GM18526 (cell line): ENCODE measurements around the gene HSD11B1L.

ENCODE experiments used
- POLR2A ChIP-seq: IDR thresholded peaks from 3 replicates; pipeline ENCODE4 v1.6.1; 2011; ENCODE audit not compliant: insufficient read length; ENCODE audit errors: extremely low read depth

Gene HSD11B1L, protein sequence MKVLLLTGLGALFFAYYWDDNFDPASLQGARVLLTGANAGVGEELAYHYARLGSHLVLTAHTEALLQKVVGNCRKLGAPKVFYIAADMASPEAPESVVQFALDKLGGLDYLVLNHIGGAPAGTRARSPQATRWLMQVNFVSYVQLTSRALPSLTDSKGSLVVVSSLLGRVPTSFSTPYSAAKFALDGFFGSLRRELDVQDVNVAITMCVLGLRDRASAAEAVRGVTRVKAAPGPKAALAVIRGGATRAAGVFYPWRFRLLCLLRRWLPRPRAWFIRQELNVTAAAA

DNA sequence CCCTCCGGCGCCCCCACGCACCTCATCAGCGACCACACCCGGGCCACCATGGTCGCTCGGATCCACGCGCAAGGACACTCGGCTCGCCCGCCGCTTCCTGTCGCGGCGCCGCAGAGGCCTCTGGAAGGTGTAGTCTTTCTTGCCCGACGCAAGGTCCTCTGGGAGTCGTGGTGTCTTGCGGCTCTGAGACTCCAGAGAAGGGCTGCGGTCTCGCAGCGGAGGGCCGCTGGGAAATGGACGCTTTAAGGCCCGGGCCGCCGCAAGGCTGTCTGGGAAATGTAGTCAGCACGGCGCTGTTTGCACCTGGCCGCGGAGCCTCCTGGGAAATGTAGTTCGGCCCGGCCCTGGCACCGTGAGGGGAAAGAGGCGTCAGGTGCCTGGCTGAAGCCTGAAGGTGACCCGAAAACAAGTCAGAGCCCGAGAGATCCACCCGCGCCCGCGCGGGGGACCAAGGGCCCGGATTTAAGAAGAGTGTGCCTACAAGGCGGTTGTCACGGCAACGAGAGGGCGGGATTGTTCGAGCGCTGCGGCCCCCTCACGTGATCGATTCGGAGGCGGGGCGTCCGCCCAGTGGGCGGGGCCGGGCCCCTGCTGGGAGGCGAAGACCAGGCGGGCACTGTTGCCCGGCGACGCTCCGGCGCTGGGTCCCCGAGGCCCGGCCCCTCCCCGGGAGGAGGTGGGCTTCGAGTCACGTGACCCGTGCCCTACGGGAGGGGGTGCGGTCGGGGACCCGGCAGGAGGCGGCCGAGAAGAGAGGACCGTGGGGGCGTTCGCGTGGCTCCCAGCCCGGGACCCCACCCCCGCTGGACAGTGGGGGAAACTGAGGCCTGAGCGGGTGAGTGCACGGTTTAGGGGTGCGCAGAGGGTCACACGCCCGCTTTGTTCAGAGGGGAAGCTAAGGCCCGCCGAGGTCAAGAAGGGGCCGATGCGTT is at the start of gene HSD11B1L, which contains the start of gene MICOS13:
Gene HSD11B1L, plus strand, starts transcription at position 591 of the 932 bp plus-strand sequence. CDS start 3,806 bp downstream, outside the sequence.
Gene MICOS13, minus strand, starts transcription at position 80 of the 932 bp plus-strand sequence. Its CDS starts 30 bp downstream, at position 50.
- TF ChIP-seq POLR2A, result peak; percentile 77

DNA sequence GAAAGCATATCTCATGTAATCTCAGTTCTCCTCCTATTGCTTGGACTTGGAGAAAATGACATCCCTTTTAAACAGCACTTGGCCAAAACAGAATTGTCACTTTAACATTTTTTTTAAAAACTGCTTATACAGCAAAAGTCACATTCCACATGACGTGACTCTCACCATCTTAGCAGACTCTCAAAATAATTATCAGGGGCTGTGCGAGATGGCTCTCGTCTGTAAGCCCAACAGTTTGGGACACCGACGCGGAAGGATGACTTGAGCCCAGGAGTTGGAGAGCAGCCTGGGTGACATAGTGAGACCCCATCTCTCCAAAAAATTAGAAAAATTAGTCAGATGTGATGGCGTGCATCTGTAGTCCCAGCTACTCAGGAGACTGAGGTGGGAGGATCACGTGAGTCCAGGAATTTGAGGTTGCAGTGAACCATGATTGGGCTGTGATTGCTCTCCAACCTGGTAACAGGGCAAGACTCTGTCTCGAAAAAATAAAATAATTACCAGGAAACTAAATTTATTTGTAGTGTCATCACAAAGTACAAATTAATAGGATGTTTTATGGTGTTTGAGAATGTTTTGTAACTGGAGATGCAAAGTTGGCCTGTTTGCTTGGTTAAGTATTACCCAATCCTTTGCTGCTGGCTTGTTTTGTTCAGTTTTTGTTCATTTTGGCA is 49.1 kb upstream of the HSD11B1L start:
- TF ChIP-seq POLR2A, result no peak

DNA sequence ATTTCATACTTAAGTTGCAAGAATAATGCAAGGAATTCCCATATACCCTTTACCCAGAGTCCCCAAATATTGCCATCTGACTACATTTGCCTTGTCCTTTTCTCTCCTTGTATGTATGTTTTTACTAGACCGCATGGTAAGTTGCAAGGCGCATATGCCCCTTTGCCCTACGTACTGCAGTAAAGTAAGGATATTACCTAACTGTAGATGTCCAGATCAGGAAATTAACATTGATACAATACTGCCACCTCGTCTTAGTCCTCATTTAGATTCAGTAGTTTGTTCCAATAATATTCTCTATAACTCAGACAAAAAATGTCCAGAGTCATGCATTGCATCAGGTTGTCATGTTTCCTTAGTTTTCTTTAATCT is 48.6 kb upstream of the HSD11B1L start:
- TF ChIP-seq POLR2A, result no peak

DNA sequence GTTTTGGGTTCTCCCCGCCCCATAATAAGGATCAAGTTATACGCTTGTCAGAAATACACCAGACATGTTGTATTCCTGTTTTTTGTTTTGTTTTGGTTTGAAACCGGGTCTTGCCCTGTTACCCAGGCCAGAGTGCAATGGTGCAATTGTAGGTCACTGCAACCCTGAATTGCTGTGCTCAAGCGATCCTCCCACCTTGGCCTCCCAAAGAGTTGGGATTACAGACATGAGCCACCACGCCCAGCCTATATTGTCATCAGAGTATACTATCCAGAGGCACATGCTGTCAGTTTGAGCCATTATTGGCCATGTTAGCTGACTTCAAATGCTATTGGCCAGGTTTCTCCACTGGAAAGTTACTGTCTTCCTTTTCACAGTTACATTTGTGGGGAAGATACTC is 48.2 kb upstream of the HSD11B1L start:
- TF ChIP-seq POLR2A, result no peak

DNA sequence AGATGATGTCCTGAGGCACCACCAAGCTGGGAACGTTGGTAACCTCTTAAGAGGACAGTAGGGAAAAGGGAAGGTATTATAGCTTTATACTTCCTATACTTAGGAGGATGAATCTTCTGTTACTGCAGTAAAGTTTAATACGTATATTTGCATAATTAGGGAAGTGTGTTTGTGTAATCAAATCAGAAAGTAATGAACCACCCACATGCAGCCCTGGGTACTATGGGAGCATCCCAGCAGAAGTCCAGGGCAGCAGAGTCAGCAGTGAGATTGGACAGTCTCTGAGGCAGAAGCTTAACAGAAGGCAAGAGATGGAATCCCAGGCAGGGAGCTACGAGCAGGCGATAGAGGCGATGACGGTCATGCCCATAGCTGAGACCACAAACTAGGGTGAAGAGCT is 45.4 kb upstream of the HSD11B1L start:
- no peak for TF ChIP-seq POLR2A

DNA sequence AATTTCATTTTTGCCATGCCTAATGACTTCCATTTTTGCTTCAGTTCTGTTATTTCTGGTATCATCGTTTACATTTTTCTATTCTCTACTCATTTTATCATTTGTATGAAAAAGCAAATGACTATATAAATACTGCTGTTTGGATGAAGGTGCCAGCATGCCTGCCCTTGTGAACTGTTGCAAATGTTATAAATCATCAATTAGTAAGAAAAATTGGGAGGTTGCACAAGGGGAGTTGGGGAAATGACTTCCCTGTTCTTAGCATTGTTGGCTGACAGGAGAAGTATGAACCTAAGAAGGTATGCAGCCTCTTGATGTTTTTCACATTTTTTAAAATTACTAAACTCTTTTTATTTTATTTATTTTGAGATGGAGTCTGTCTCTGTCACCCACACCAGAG is 42.9 kb upstream of the HSD11B1L start:
- TF ChIP-seq POLR2A, result no peak

DNA sequence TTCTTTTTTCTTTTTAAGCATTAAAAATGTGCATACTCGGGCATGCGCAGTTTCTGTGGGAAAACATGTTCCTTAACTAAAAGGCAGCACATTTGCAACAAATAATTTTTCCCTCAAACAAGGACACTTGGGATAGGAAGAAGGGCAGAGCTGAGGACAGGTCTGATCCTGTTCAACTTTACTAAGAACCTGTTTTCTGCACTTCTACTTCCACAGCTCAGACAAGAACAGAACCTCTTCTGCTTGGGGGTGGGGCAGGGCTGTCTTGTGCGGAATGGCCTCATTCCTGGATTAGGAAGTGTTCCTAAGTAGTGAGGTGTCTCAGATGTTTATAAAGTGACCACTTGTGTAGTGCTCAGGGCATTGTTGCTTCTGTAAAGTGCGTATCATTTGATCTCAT is 39.7 kb upstream of the HSD11B1L start:
- TF ChIP-seq POLR2A, result no peak

DNA sequence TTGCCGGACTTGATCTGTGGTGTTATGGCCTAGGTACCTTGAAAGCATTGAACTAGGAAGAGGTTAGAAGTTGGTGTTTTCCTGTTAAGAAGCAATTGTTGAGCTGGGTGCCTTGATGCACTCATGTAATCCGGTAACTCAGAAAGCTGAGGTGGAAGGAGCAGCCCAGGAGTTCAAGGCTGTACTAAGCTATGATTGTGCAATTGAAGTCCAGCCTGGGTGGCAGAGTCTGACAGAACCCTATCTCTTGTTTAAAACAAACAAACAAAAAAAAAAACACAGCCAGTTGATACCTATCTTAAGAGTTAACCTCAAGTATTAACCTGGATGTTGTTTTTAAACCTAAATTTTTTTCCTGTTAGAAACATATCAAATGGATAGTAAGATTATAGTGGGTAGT is 38.6 kb upstream of the HSD11B1L start:
- no peak for TF ChIP-seq POLR2A

DNA sequence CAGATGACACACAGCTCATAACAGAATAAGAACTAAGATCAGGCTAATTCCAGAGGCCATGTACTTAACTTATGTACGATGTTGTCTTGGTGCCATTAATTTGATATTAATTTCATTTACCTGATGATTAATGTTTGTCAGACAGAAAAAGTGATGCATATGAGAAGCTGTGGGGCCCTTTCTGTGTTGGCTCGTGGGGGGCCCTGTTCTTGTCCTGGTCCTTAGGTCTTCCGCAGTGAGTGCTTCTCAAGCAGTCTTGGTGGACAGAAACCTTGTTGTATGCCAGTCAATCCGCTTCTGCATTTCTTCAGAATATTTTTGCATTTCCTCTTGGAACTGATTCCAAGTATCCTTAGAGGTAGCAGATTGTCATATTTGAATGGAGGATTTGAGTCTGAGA is 37.8 kb upstream of the HSD11B1L start:
- TF ChIP-seq POLR2A, result no peak

DNA sequence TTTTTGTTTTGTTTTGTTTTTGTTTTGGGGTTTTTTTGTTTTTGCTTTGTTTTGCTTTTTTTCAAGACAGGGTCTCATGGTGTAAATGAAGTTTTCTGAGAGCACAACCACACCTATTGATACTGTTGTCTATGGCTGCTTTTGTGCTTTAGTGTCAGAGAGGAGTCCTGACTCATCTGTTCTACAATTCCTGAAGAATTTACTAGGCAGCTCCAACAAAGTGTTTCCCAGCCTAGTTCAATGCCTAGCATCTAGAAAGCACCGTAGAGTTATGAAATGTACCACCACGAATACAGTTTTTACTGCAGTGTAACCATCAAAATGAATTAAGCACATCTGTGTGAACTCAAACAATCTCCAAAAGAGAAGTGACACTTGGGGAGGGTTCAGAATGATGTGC is 36.8 kb upstream of the HSD11B1L start:
- no peak for TF ChIP-seq POLR2A

DNA sequence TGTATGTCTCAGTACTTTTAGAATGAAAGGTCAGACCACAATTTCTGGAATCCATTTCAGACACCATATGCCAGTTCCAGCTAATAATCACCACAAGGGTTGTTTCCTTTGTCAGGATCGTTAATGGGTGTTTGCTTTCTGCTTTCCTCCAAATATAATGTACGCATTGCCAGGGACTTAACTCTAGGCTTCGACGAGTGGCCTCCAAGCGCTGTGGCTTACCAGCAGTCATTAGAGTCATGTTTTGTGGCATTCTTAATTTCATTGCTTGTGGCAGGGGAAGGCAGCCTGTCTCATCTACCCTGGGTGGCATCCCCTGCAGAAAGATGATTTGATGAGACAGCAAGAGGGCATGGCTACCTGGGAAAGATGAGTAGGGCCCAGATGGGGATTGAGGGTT is 35.4 kb upstream of the HSD11B1L start:
- no peak for TF ChIP-seq POLR2A

DNA sequence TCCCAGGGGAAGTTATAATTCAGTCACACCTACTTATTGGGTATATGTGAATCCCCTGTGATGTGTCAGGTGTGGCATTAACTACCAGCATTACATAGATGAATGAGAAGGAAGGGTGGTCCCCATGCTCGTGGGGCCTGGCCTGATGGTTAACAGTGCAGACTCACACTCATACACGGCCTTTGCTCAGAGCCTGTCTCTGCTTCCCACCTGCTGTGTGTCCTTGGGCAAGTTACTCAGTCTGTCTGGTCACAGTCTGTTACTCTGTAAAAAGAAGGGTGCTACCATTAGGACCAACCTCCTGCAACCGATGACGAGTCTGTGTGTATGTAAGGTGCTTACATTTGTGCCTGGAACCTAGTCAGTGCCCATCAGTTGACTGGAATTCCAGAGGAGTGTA is 34.1 kb upstream of the HSD11B1L start:
- no peak for TF ChIP-seq POLR2A

DNA sequence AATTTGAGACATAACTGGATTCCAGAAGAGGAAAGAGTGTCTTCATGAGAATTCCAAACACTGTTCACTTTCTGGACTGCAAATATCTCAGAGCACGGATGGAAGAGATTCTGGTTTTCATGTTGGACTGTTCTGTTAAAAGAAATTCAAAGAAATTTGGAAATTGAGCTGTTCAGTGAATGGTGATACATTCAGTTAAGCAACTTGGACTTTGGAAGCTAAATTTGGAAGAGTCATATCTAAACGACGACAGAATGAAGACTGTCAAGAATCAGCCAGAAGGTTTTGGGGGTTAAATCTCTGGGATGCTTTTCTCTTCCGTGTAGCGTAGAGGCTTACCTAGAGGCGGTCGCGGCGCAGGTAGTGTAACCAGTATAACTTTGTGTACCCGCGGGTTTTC is 32.4 kb upstream of the HSD11B1L start:
- TF ChIP-seq POLR2A, result no peak

DNA sequence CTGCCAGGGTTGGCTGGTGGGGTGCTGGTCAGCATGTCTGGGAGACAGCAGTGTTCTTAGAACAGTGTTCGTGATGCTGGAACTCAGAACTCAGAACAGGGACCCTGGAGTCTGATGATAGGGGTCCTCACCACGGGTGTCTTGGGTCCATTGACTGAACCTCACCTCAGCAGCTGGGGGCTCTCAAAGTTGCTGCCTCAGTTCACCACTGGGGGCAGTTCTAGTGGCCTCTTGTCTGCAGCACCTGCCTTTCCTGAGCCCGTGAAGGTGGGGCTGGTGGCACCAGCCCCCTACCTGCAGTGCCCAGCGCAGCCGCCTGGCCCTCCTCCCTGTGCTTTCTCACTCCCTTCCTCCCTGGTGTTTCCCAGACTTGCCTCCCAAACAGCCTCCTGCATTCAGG is 29.5 kb upstream of the HSD11B1L start:
- TF ChIP-seq POLR2A, result no peak

DNA sequence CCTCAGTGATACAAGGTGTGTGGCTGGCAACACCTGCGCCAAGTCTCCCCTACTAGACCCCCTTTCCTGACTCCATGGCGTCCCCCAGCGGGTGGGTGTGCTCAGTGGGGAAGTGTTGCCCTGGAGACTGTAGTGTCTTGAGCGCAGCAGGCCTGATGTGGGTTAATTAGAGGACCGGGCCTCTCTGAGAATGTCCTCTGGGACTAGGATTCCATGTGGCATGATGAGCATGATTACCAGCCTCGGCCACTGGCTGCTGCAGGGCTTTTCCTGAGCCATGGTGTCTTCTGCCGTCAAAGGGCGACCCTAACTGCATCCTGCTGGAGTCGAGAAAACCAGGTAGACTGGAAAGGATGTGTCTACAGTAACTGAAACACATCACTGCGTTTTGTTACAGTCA is 28.6 kb upstream of the HSD11B1L start:
- TF ChIP-seq POLR2A, result no peak

DNA sequence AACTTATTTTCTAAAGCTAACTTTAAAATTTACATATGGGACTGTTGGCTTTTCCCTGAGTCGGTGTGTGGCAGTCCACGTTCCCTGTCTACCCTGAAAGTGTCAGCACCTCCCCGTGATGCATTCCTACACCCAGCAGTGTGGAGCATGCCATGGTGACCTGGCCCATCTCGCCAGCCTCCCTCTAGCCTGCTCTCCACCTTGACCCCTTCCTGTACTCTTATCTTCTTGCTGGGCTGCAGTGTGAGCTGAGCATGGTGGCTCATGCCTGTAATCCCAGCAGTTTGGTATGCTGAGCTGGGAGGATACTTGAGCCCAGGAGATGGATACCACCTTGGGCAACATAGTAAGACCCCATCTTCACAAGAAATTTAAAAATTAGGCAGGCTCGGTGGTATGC is 25.9 kb upstream of the HSD11B1L start:
- TF ChIP-seq POLR2A, result no peak

DNA sequence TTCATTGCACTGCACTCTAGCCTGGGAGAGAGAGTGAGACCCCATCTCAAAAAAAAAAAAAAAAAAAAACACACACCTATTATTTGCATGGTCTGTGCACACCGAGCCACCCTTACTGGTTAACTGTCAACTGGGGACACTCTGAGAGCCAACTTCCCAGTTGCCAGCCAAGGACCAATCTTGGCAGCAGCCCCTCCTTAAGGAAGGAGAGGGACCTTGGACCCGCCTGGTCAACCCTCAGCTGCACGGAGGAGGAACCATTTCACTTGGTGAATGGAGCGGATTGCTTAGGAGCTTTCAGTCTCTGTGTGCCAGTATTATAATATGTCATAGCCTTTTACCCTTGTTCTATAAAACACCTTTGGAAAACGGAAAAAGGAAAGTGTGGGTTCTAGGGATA is 25.4 kb upstream of the HSD11B1L start:
- TF ChIP-seq POLR2A, result no peak
